SK-N-SH (cell line): ENCODE measurements around the gene SHISA5. TPM values are rescaled to one million over a fixed set of nuclear protein-coding genes. Genes with fewer than 3 reads are reported as not detected.

ENCODE experiments used
- CTCF ChIA-PET: fragments of 300-600, 350-600 bp; formaldehyde crosslinking; extraction: SDS; loops from one replicate; lab custom pipeline; 2021; lab: Yijun Ruan, JAX
- POLR2A ChIA-PET: fragments of 350-600 bp; sonication (Branson Sonifier 250); formaldehyde crosslinking; extraction: SDS; loops from one replicate; lab custom pipeline; 2020; ENCODE audit warnings: antibody characterized with exemption, inconsistent platforms; lab: Yijun Ruan, JAX
- DNase-seq: peaks from one replicate; pipeline ENCODE4 v3.0.0; 2012
- H2AFZ ChIP-seq: fragments of 200-600 bp; sonication (generic); 2 replicates; pipeline ENCODE4 v1.8.1; 2016; ENCODE audit warnings: antibody characterized with exemption, mild to moderate bottlenecking, low read depth
- H3F3A ChIP-seq: fragments of 200-600 bp; sonication (generic); replicated peaks from 2 replicates; pipeline ENCODE3; 2016; ENCODE audit warnings: antibody characterized with exemption, mild to moderate bottlenecking; ENCODE audit not compliant: insufficient read depth
- H3K27ac ChIP-seq, 2 experiments: fragments of 200-500 bp in 1 of 2; fragments of 200-600 bp in 1 of 2; sonication (Bioruptor generic) in 1 of 2; sonication (generic), shearing (Covaris generic) in 1 of 2; 2 replicates each; pipeline versions ENCODE4 v1.5.1 to v1.6.1; 2014 to 2016; ENCODE audit warnings: low read depth in 2 of 2, inconsistent platforms in 1 of 2, low read length in 1 of 2, mild to moderate bottlenecking in 1 of 2, mixed read lengths in 1 of 2
- H3K27me3 ChIP-seq: fragments of 200-600 bp; sonication (generic), shearing (Covaris generic); 2 replicates; pipeline ENCODE4 v1.6.1; 2016; ENCODE audit warnings: mixed run types; ENCODE audit not compliant: insufficient read depth
- H3K36me3 ChIP-seq, 2 experiments: fragments of 200-500 bp in 1 of 2; fragments of 200-600 bp in 1 of 2; sonication (Bioruptor generic) in 1 of 2; sonication (generic) in 1 of 2; replicated peaks in 1 of 2; 2 replicates each; pipeline versions ENCODE3 to v1.5.1; 2014 to 2016; ENCODE audit warnings: low read length in 1 of 2, mild to moderate bottlenecking in 1 of 2; ENCODE audit not compliant: insufficient read depth in 2 of 2, control insufficient read depth in 1 of 2
- H3K4me1 ChIP-seq, 2 experiments: fragments of 200-500 bp in 1 of 2; fragments of 200-600 bp in 1 of 2; sonication (Bioruptor generic) in 1 of 2; sonication (generic), shearing (Covaris generic) in 1 of 2; 2 replicates each; pipeline versions ENCODE4 v1.5.1 to v1.6.1; 2014 to 2016; ENCODE audit warnings: low read depth in 1 of 2, low read length in 1 of 2, mixed run types in 1 of 2; ENCODE audit not compliant: insufficient read depth in 2 of 2, control insufficient read depth in 1 of 2
- H3K4me2 ChIP-seq: fragments of 200-600 bp; sonication (generic), shearing (Covaris generic); 2 replicates; pipeline ENCODE4 v1.6.1; 2017; ENCODE audit warnings: mixed run types
- H3K4me3 ChIP-seq, 2 experiments: fragments of 200-500 bp in 1 of 2; fragments of 200-600 bp in 1 of 2; sonication (Bioruptor generic) in 1 of 2; sonication (generic), shearing (Covaris generic) in 1 of 2; 2 replicates each; pipeline versions ENCODE4 v1.5.1 to v1.8.1; 2014 to 2016; ENCODE audit warnings: low read depth in 2 of 2, inconsistent platforms in 1 of 2, low read length in 1 of 2, mild to moderate bottlenecking in 1 of 2, mixed read lengths in 1 of 2, moderate library complexity in 1 of 2
- H3K79me2 ChIP-seq: fragments of 200-600 bp; sonication (generic); 2 replicates; pipeline ENCODE4 v1.8.1; 2017; ENCODE audit warnings: mild to moderate bottlenecking; ENCODE audit not compliant: insufficient read depth
- H3K9ac ChIP-seq: fragments of 200-600 bp; sonication (generic); 2 replicates; pipeline ENCODE4 v1.6.1; 2017; ENCODE audit warnings: mixed run types
- H3K9me2 ChIP-seq: fragments of 200-600 bp; sonication (generic); 2 replicates; pipeline ENCODE4 v1.6.1; 2017; ENCODE audit warnings: mixed run types
- H3K9me3 ChIP-seq: fragments of 200-600 bp; sonication (generic); 2 replicates; pipeline ENCODE4 v1.6.1; 2017; ENCODE audit warnings: mixed run types, mild to moderate bottlenecking, moderate library complexity
- H4K20me1 ChIP-seq: fragments of 200-600 bp; sonication (generic); 2 replicates; pipeline ENCODE4 v1.6.1; 2017; ENCODE audit warnings: mild to moderate bottlenecking, mixed run types; ENCODE audit not compliant: insufficient read depth
- ELF1 ChIP-seq: IDR thresholded peaks from 2 replicates; pipeline ENCODE4 v1.4.0; 2012
- EP300 ChIP-seq, 2 experiments: IDR thresholded peaks; 2 replicates each; pipeline versions ENCODE4 v1.4.0 to v1.6.1; 2012; ENCODE audit warnings: borderline replicate concordance in 1 of 2, low read depth in 1 of 2, low read length in 1 of 2
- EZH2phosphoT487 ChIP-seq: fragments of 200-600 bp; sonication (generic); IDR thresholded peaks from 2 replicates; pipeline ENCODE4 v1.6.1; 2017; ENCODE audit warnings: low read depth, mixed run types, mild to moderate bottlenecking, antibody characterized with exemption, moderate library complexity, borderline replicate concordance
- FOSL2 ChIP-seq: IDR thresholded peaks from 2 replicates; pipeline ENCODE4 v1.4.0; 2012; ENCODE audit warnings: low read depth, mild to moderate bottlenecking, moderate library complexity, borderline replicate concordance
- FOXM1 ChIP-seq: IDR thresholded peaks from 2 replicates; pipeline ENCODE4 v1.4.0; 2012; ENCODE audit warnings: low read depth, mild to moderate bottlenecking
- GATA2 ChIP-seq: sonication (generic); formaldehyde crosslinking; IDR thresholded peaks from 2 replicates; pipeline ENCODE4 v1.5.0; 2020; ENCODE audit warnings: mild to moderate bottlenecking, missing genetic modification reagents
- JUND ChIP-seq: IDR thresholded peaks from 2 replicates; pipeline ENCODE4 v1.4.0; 2012
- MXI1 ChIP-seq: IDR thresholded peaks from 2 replicates; pipeline ENCODE4 v1.6.1; 2012; ENCODE audit warnings: mild to moderate bottlenecking, low read depth, low read length, improper control_type of control experiment
- POLR2AphosphoS5 ChIP-seq: IDR thresholded peaks from 2 replicates; pipeline ENCODE4 v1.6.1; 2012; ENCODE audit warnings: low read depth, low read length
- SMC3 ChIP-seq: IDR thresholded peaks from 2 replicates; pipeline ENCODE4 v1.6.1; 2012; ENCODE audit warnings: low read depth, low read length, improper control_type of control experiment
- TAF1 ChIP-seq: IDR thresholded peaks from 2 replicates; pipeline ENCODE4 v1.6.1; 2012; ENCODE audit warnings: low read depth, mild to moderate bottlenecking, low read length, moderate library complexity, borderline replicate concordance
- ZBTB33 ChIP-seq: IDR thresholded peaks from 2 replicates; pipeline ENCODE4 v1.4.0; 2012; ENCODE audit warnings: low read depth, borderline replicate concordance
- WGBS: methylation state at CpG from one replicate; pipeline ENCODE4 v1.1.6; 2017; ENCODE audit warnings: low lambda C conversion rate; 5-methylcytosine and 5-hydroxymethylcytosine counted together
- polyA plus RNA-seq, 3 experiments: library from polyadenylated mRNA; depleted of rRNA; stranded (reverse); fragments of >200 nt; gene quantifications; 2 replicates each; pipeline ENCODE4 v1.2.3, GENCODE V29; 2012
- TF ChIP-seq, protein P1 (sequence below): IDR thresholded peaks from 2 replicates; pipeline ENCODE4; 2012
- TF ChIP-seq, protein P2 (sequence below): IDR thresholded peaks from 2 replicates; pipeline ENCODE4 v1.6.1; 2012; ENCODE audit warnings: mild to moderate bottlenecking, low read depth, low read length, moderate library complexity

SHISA5 gene
- polyA plus RNA-seq, 1 of the 3 experiments (the other 2 are of a cell fraction) = 194 TPM

DNA sequence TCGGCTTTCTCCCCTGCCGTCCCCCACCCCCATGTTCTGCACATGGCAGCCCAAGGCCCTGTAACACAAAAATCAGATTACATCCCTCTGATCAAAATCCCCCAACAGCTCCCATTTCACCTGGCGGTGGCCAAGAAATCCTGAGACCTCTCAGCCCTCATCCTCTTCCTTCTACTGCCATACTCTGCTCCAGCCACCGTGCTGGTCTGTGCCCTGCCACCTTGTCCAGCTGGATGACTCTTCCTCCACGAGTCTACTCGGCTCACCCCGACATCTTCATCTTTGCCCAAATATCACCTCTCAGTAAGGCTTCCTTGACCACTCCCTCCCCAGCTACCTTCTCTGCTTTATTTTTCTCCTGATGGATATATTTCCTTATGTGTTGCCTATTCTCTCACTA is 67.1 kb downstream of the SHISA5 start:
- no peak for DNase-seq
- no peaks in the 10 kb centered on the region for H3K27me3 ChIP-seq
- H3K9ac ChIP-seq = no peak overlapping the region
- no peak overlapping the region for H3K27ac ChIP-seq
- H4K20me1 ChIP-seq = peaks cover 13% of the 10 kb centered on the region
- TF ChIP-seq, protein P1, sequence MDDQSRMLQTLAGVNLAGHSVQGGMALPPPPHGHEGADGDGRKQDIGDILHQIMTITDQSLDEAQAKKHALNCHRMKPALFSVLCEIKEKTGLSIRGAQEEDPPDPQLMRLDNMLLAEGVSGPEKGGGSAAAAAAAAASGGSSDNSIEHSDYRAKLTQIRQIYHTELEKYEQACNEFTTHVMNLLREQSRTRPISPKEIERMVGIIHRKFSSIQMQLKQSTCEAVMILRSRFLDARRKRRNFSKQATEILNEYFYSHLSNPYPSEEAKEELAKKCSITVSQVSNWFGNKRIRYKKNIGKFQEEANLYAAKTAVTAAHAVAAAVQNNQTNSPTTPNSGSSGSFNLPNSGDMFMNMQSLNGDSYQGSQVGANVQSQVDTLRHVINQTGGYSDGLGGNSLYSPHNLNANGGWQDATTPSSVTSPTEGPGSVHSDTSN = no peak
- TF ChIP-seq ZBTB33 = no peak
- TF ChIP-seq ELF1 = no peak
- TF ChIP-seq GATA2 (CRISPR knock-in tag) = no peak
- TF ChIP-seq EZH2phosphoT487 = no peak
- TF ChIP-seq POLR2AphosphoS5 = no peak
- no peak for TF ChIP-seq SMC3
- no peak for TF ChIP-seq EP300 (IDR thresholded peaks at IDR 0.05; ENCODE audit: borderline replicate concordance in 1 of 2, low read depth in 1 of 2, low read length in 1 of 2)
- no peak for TF ChIP-seq JUND
- no peak for TF ChIP-seq FOXM1
- no peak for TF ChIP-seq TAF1
- TF ChIP-seq, protein P2, sequence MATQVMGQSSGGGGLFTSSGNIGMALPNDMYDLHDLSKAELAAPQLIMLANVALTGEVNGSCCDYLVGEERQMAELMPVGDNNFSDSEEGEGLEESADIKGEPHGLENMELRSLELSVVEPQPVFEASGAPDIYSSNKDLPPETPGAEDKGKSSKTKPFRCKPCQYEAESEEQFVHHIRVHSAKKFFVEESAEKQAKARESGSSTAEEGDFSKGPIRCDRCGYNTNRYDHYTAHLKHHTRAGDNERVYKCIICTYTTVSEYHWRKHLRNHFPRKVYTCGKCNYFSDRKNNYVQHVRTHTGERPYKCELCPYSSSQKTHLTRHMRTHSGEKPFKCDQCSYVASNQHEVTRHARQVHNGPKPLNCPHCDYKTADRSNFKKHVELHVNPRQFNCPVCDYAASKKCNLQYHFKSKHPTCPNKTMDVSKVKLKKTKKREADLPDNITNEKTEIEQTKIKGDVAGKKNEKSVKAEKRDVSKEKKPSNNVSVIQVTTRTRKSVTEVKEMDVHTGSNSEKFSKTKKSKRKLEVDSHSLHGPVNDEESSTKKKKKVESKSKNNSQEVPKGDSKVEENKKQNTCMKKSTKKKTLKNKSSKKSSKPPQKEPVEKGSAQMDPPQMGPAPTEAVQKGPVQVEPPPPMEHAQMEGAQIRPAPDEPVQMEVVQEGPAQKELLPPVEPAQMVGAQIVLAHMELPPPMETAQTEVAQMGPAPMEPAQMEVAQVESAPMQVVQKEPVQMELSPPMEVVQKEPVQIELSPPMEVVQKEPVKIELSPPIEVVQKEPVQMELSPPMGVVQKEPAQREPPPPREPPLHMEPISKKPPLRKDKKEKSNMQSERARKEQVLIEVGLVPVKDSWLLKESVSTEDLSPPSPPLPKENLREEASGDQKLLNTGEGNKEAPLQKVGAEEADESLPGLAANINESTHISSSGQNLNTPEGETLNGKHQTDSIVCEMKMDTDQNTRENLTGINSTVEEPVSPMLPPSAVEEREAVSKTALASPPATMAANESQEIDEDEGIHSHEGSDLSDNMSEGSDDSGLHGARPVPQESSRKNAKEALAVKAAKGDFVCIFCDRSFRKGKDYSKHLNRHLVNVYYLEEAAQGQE = no peak
- no peak for TF ChIP-seq FOSL2
- no peak for TF ChIP-seq MXI1
- TF ChIP-seq, all 33 proteins: peak for 0
- Histone ChIP-seq H3K4me3 (no peak overlapping the region), H3K4me1 (peaks cover 6 to 22% of the 10 kb centered on the region in 2 experiments), H3K4me2 (no peak overlapping the region), H3F3A (peaks cover 4% of the 10 kb centered on the region), H3K36me3 (peaks cover 11 to 29% of the 10 kb centered on the region in 2 experiments), H3K9me3 (no peaks in the 10 kb centered on the region), H3K79me2 (peaks cover 32% of the 10 kb centered on the region), H3K9me2 (no peaks in the 10 kb centered on the region), H2AFZ (no peak overlapping the region)
- WGBS = 94% methylated on average over 7 of the region's 7 CpGs
- CTCF ChIA-PET = interaction anchor here (0.8 to 13.2 kb wide), 38 partner anchors 11 to 611 kb away, joined by 3 to 399 read pairs (median 18); partner anchors contain the start of genes ATRIP, CAMP, CDC25A and NME6
- POLR2A ChIA-PET = interaction anchor here (1.3 to 1.6 kb wide), 2 partner anchors 36 to 163 kb away, joined by 4 to 8 read pairs; no protein-coding TSS in a partner anchor
